Measurements from ENCODE around the gene AP1B1.
A peak's percentile ranks its signal among the peaks of the same experiment; 100 is the strongest.

Gene AP1B1

GRCh38 chr22:29306175-29306834 lies 82.1 kb downstream of the AP1B1 start, which contains the start of gene GAS2L1:
TSS of gene GAS2L1 (plus strand) at chr22:29306650. CDS start at chr22:29308106, 1,456 bp downstream.
- Histone ChIP-seq H3K36me3 (ENCODE audit: insufficient read depth, low read length) (no peaks in the 10 kb centered on the region), H3K9me3 (ENCODE audit: control insufficient read depth, insufficient read depth, low read length) (no peaks in the 10 kb centered on the region), H3K9ac (ENCODE audit: low read depth, low read length) (peak within 1 kb of the TSS; percentile 79), H3K4me1 (ENCODE audit: insufficient read depth, low read length) (peaks cover 13% of the 10 kb centered on the region; the same call in 1 of the 2 replicates)

GRCh38 chr22:29305836-29306174 lies 82.6 kb downstream of the AP1B1 start:
- Histone ChIP-seq H3K9me3 (ENCODE audit: control insufficient read depth, insufficient read depth, low read length) (no peaks in the 10 kb centered on the region), H3K9ac (ENCODE audit: low read depth, low read length) (peak overlapping the region; percentile 79; the same call in 1 of the 2 replicates), H3K36me3 (ENCODE audit: insufficient read depth, low read length) (no peaks in the 10 kb centered on the region), H3K4me1 (ENCODE audit: insufficient read depth, low read length) (peaks cover 13% of the 10 kb centered on the region; the same call in 1 of the 2 replicates)

DNA sequence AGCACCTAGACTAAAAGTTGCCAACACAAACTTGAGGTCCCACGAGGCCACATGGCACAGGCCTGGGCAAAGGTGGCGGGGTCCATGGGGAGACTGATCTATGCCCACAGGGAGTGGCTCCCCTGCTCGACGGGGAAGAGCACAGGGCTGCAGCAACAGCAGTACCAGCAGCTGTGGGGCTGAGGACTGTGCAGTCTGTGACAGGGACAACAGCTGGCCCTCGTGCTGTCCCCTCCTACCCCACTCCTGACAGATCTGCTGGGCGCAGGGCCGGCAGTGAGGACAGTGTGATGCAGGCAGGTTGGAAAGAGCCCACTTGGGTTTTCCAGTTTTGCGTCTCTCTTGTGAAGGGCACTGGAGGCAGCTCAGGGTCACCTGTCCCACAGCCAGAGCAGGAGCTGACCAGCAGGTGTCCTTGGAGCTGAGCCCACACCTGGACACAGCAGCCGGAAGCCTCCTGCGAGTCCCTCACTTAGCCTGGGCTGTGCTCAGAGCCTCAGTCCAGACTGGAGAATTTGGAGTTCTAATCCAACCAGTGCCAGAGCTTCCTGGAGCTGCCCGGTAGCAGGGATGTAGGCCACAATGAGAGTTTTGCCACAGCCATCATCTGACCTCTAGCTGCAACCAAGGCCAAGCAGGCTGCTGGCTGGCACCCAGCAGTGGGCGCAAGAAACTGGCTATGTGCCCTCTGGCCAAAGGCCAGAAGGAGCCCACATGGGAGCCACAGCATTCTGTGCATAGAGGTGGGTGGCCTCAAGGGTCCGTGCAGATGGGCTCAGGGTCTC lies 85.5 kb downstream of the AP1B1 start:
- Histone ChIP-seq H3K36me3 (ENCODE audit: insufficient read depth, low read length) (peaks cover 12% of the 10 kb centered on the region), H3K4me1 (ENCODE audit: insufficient read depth, low read length) (peaks cover 5% of the 10 kb centered on the region; the same call in 1 of the 2 replicates), H3K9ac (ENCODE audit: low read depth, low read length) (no peak overlapping the region), H3K9me3 (ENCODE audit: control insufficient read depth, insufficient read depth, low read length) (no peaks in the 10 kb centered on the region; the same call in 1 of the 2 replicates)

DNA sequence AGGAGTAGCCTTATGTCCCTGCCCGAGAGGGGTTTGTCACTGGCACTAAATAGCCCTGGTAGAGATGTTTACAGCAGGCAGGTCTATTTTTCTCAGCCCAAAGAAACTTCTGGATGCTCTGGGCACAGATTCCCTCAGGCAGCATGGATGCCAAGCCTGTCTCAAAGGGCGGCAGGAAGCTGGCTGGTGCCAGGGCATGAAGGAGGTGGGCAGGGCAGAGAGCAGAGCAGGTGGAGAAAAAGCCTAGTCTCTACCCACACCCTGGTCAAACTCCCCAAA lies 86.0 kb downstream of the AP1B1 start:
- Histone ChIP-seq H3K9ac (ENCODE audit: low read depth, low read length) (no peak overlapping the region), H3K9me3 (ENCODE audit: control insufficient read depth, insufficient read depth, low read length) (no peaks in the 10 kb centered on the region; the same call in 1 of the 2 replicates), H3K4me1 (ENCODE audit: insufficient read depth, low read length) (peaks cover 5% of the 10 kb centered on the region; the same call in 1 of the 2 replicates), H3K36me3 (ENCODE audit: insufficient read depth, low read length) (peaks cover 18% of the 10 kb centered on the region)

GRCh38 chr22:29301716-29302401 lies 86.5 kb downstream of the AP1B1 start:
- Histone ChIP-seq H3K36me3 (ENCODE audit: insufficient read depth, low read length) (peaks cover 23% of the 10 kb centered on the region), H3K9me3 (ENCODE audit: control insufficient read depth, insufficient read depth, low read length) (no peaks in the 10 kb centered on the region; the same call in 1 of the 2 replicates), H3K4me1 (ENCODE audit: insufficient read depth, low read length) (peaks cover 5% of the 10 kb centered on the region; the same call in 1 of the 2 replicates), H3K9ac (ENCODE audit: low read depth, low read length) (no peak overlapping the region)

GRCh38 chr22:29300807-29301601 lies 87.4 kb downstream of the AP1B1 start:
- H3K9me3 ChIP-seq (ENCODE audit: control insufficient read depth, insufficient read depth, low read length) = no peaks in the 10 kb centered on the region; the same call in 1 of the 2 replicates
- H3K9ac ChIP-seq (ENCODE audit: low read depth, low read length) = no peak overlapping the region
- H3K36me3 ChIP-seq (ENCODE audit: insufficient read depth, low read length) = peaks cover 31% of the 10 kb centered on the region
- H3K4me1 ChIP-seq (ENCODE audit: insufficient read depth, low read length) = peaks cover 5% of the 10 kb centered on the region; the same call in 1 of the 2 replicates

GRCh38 chr22:29300467-29300806 lies 87.9 kb downstream of the AP1B1 start:
- Histone ChIP-seq H3K4me1 (ENCODE audit: insufficient read depth, low read length) (no peaks in the 10 kb centered on the region; the same call in 1 of the 2 replicates), H3K36me3 (ENCODE audit: insufficient read depth, low read length) (peaks cover 37% of the 10 kb centered on the region), H3K9ac (ENCODE audit: low read depth, low read length) (no peak overlapping the region), H3K9me3 (ENCODE audit: control insufficient read depth, insufficient read depth, low read length) (no peaks in the 10 kb centered on the region; the same call in 1 of the 2 replicates)

GRCh38 chr22:29299136-29299900 lies 89.1 kb downstream of the AP1B1 start:
- Histone ChIP-seq H3K9me3 (ENCODE audit: control insufficient read depth, insufficient read depth, low read length) (no peaks in the 10 kb centered on the region; the same call in 1 of the 2 replicates), H3K9ac (ENCODE audit: low read depth, low read length) (no peak overlapping the region), H3K4me1 (ENCODE audit: insufficient read depth, low read length) (no peaks in the 10 kb centered on the region), H3K36me3 (ENCODE audit: insufficient read depth, low read length) (peaks cover 48% of the 10 kb centered on the region)

DNA sequence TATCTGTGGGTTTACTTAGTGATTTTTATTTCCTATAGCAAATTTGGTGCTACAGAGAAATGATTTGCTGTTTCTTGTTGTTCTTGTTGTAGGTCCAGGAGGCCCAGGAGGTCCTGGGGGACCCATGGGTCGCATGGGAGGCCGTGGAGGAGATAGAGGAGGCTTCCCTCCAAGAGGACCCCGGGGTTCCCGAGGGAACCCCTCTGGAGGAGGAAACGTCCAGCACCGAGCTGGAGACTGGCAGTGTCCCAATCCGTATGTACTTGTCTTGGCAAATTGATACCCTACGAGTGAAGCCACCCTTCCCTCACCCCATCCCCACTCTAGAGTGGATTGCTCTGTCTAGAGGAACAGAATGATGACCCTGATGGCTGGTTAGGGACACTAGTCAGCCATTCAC lies 89.7 kb downstream of the AP1B1 start:
- H3K9ac ChIP-seq (ENCODE audit: low read depth, low read length) = no peak overlapping the region
- H3K36me3 ChIP-seq (ENCODE audit: insufficient read depth, low read length) = peaks cover 52% of the 10 kb centered on the region
- no peaks in the 10 kb centered on the region for H3K4me1 ChIP-seq (ENCODE audit: insufficient read depth, low read length)
- no peaks in the 10 kb centered on the region; the same call in 1 of the 2 replicates for H3K9me3 ChIP-seq (ENCODE audit: control insufficient read depth, insufficient read depth, low read length)

GRCh38 chr22:29292379-29292778 lies 96.0 kb downstream of the AP1B1 start:
- Histone ChIP-seq H3K36me3 (ENCODE audit: insufficient read depth, low read length) (peaks cover 81% of the 10 kb centered on the region), H3K4me1 (ENCODE audit: insufficient read depth, low read length) (no peaks in the 10 kb centered on the region), H3K9me3 (ENCODE audit: control insufficient read depth, insufficient read depth, low read length) (no peaks in the 10 kb centered on the region), H3K9ac (ENCODE audit: low read depth, low read length) (no peak overlapping the region)

DNA sequence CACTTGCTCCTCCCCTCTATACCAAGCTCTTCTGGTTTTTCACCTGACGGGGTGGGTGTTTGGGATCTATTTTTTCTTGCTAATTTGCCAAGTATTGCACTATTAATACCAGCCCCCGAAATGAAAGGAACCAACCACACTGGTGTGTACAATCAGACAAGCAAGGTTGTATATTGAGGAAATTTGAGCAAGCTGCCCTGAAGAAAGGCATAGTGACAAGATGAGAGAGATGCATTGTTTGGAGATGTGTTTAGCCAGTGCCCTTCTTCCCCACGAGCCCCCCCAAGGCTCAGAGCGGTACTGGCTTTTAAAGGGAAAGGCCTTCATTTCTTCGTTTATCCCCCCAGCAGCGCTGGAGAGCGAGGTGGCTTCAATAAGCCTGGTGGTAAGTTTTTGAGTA lies 97.2 kb downstream of the AP1B1 start:
- H3K4me1 ChIP-seq (ENCODE audit: insufficient read depth, low read length) = no peaks in the 10 kb centered on the region
- no peaks in the 10 kb centered on the region for H3K9me3 ChIP-seq (ENCODE audit: control insufficient read depth, insufficient read depth, low read length)
- peaks cover 79% of the 10 kb centered on the region for H3K36me3 ChIP-seq (ENCODE audit: insufficient read depth, low read length)
- H3K9ac ChIP-seq (ENCODE audit: low read depth, low read length) = no peak overlapping the region

DNA sequence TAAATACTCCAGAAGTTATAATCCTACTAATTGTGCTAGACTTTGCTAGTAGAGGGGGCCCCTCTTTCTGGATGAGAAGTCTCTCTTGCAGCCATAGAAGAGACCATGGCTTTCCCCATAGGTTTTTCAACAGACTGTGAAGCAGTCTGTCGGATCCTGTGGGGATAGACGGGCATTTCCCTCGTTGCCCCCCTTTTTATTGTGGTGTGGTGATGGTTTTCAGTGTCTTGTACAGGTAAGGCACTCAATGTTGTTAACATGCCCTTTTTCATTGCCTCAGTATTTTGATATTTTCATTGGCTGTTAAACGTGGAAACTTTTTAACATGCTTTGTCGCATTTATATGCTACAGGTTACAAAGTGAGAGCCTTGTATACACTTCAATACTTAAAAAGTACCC lies 98.3 kb downstream of the AP1B1 start:
- Histone ChIP-seq H3K9me3 (ENCODE audit: control insufficient read depth, insufficient read depth, low read length) (no peaks in the 10 kb centered on the region), H3K9ac (ENCODE audit: low read depth, low read length) (no peak overlapping the region), H3K36me3 (ENCODE audit: insufficient read depth, low read length) (peaks cover 74% of the 10 kb centered on the region), H3K4me1 (ENCODE audit: insufficient read depth, low read length) (no peaks in the 10 kb centered on the region)

DNA sequence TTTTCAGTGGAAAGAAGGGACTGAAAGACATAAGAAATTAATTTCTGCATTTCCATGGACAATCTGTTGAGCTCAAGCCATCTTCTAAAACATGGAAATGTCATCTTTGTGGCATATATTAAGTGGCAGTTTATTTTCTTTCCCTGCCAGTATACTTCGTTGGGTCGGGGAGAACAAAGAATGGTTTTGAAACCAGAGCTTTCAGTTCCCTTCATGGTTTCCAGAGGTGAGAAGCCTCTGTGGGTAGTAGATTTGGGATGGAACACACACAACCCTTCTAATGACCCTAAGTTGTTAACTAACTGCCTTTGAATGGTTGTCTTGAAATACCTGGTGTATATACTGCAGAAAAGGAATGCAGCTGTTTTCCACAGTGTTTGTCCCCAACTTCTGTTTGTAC lies 99.5 kb downstream of the AP1B1 start:
- Histone ChIP-seq H3K9ac (ENCODE audit: low read depth, low read length) (no peak overlapping the region), H3K4me1 (ENCODE audit: insufficient read depth, low read length) (no peaks in the 10 kb centered on the region), H3K36me3 (ENCODE audit: insufficient read depth, low read length) (peaks cover 74% of the 10 kb centered on the region), H3K9me3 (ENCODE audit: control insufficient read depth, insufficient read depth, low read length) (no peaks in the 10 kb centered on the region)
